ENCODE data around the gene GMFB. TPM values are rescaled to one million over a fixed set of nuclear protein-coding genes. Genes with fewer than 3 reads are reported as not detected.

Gene GMFB
- total RNA-seq, 2 experiments from 2014 or later, result 45.7 to 82.2 TPM

DNA sequence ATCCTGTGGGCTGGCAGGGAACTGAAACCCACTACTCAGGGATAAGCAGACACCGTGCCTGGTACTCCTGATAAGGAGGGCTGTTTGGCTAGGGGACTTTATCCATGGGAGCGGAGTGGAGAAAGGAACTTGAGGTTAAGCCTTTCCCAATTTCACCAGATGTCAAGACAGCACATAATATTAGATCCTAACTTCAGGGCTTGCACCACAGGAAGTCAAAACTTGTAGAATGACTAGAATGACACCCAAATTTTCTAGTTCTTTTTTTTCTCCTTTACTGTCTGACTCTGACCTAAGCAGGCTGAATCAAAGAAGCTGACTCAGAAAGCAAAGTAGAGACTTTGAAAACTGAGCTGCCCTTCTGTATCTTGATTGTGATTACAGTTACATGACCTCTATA is 13.8 kb upstream of the GMFB start:
- no peak overlapping the region for H3K4me2 ChIP-seq (ENCODE audit: low read length)
- no peaks in the 10 kb centered on the region for H3K79me2 ChIP-seq (ENCODE audit: insufficient read depth, low read depth, low read length)
- DNase-seq (ENCODE audit: low spot score), result no peak
- H4K20me1 ChIP-seq (ENCODE audit: insufficient read depth, low read length), result no peaks in the 10 kb centered on the region
- peaks cover 5% of the 10 kb centered on the region for H3K4me1 ChIP-seq (ENCODE audit: insufficient read depth, low read length, poor library complexity, severe bottlenecking)
- no peaks in the 10 kb centered on the region for H3K9me2 ChIP-seq (ENCODE audit: insufficient read depth, low read length)
- H3K4me3 ChIP-seq (ENCODE audit: low read depth, low read length, poor library complexity, severe bottlenecking), result no peak overlapping the region
- H3K36me3 ChIP-seq (ENCODE audit: insufficient read depth, low read length), result no peaks in the 10 kb centered on the region
- BruUV-seq (replicated peaks), result no TSS peak
- no peak overlapping the region for H3K27ac ChIP-seq (ENCODE audit: low read depth, low read length, poor library complexity, severe bottlenecking)
- no peak overlapping the region for H2AFZ ChIP-seq (ENCODE audit: low read length)
- intact Hi-C loops (cut with micrococcal nuclease; ENCODE audit: unreplicated experiment), result no loop called here
- ChIA-PET CTCF (ENCODE audit: unreplicated experiment) (no interaction called here), POLR2A (interaction anchor here (1.1 kb wide), 1 partner anchor 13 kb away, joined by 3 read pairs; no protein-coding TSS in a partner anchor)
- TF ChIP-seq, protein P1, sequence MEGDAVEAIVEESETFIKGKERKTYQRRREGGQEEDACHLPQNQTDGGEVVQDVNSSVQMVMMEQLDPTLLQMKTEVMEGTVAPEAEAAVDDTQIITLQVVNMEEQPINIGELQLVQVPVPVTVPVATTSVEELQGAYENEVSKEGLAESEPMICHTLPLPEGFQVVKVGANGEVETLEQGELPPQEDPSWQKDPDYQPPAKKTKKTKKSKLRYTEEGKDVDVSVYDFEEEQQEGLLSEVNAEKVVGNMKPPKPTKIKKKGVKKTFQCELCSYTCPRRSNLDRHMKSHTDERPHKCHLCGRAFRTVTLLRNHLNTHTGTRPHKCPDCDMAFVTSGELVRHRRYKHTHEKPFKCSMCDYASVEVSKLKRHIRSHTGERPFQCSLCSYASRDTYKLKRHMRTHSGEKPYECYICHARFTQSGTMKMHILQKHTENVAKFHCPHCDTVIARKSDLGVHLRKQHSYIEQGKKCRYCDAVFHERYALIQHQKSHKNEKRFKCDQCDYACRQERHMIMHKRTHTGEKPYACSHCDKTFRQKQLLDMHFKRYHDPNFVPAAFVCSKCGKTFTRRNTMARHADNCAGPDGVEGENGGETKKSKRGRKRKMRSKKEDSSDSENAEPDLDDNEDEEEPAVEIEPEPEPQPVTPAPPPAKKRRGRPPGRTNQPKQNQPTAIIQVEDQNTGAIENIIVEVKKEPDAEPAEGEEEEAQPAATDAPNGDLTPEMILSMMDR (conservative IDR thresholded peaks at IDR 0.05; ENCODE audit: low read length), result no peak
- no peak for TF ChIP-seq EZH2phosphoT487 (IDR thresholded peaks at IDR 0.05; ENCODE audit: borderline replicate concordance, low read depth, low read length)
- no peaks in the 10 kb centered on the region for H3K9me3 ChIP-seq (ENCODE audit: low read length)

DNA sequence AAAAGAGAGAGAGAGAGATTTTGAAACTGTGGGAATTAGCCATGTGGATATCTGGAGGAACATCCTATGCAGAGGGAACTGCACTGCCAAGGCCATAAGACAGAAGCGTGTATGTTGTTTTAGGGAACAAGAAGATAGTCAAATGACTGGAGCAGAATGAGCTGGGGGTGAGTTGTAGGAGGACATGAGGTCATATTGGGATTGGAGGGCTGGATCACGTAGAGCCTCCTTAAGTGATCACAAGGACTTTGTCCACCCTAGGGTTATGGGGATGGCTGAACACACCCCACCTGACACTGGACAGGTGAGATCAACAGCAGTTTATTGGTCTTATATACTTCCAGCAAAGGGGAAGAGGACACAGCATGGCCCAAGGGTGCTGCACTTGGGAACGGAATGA is 12.7 kb upstream of the GMFB start:
- Histone ChIP-seq H4K20me1 (ENCODE audit: insufficient read depth, low read length) (no peaks in the 10 kb centered on the region), H3K4me1 (ENCODE audit: insufficient read depth, low read length, poor library complexity, severe bottlenecking) (peaks cover 5% of the 10 kb centered on the region), H3K4me3 (ENCODE audit: low read depth, low read length, poor library complexity, severe bottlenecking) (no peak overlapping the region), H3K27ac (ENCODE audit: low read depth, low read length, poor library complexity, severe bottlenecking) (no peak overlapping the region), H2AFZ (ENCODE audit: low read length) (no peak overlapping the region), H3K36me3 (ENCODE audit: insufficient read depth, low read length) (no peaks in the 10 kb centered on the region), H3K4me2 (ENCODE audit: low read length) (no peak overlapping the region), H3K9me2 (ENCODE audit: insufficient read depth, low read length) (no peaks in the 10 kb centered on the region), H3K9me3 (ENCODE audit: low read length) (no peaks in the 10 kb centered on the region), H3K79me2 (ENCODE audit: insufficient read depth, low read depth, low read length) (no peaks in the 10 kb centered on the region)
- ChIA-PET CTCF (ENCODE audit: unreplicated experiment) (no interaction called here), POLR2A (interaction anchor here (0.6 to 0.8 kb wide), 2 partner anchors 8 to 9 kb away, joined by 3 to 4 read pairs; partner anchors contain the start of gene CGRRF1)
- intact Hi-C loops (cut with micrococcal nuclease; ENCODE audit: unreplicated experiment), result no loop called here
- BruUV-seq (replicated peaks), result no TSS peak
- DNase-seq (ENCODE audit: low spot score), result no peak
- TF ChIP-seq, protein P1 (conservative IDR thresholded peaks at IDR 0.05; ENCODE audit: low read length), result no peak
- TF ChIP-seq EZH2phosphoT487 (IDR thresholded peaks at IDR 0.05; ENCODE audit: borderline replicate concordance, low read depth, low read length), result no peak

DNA sequence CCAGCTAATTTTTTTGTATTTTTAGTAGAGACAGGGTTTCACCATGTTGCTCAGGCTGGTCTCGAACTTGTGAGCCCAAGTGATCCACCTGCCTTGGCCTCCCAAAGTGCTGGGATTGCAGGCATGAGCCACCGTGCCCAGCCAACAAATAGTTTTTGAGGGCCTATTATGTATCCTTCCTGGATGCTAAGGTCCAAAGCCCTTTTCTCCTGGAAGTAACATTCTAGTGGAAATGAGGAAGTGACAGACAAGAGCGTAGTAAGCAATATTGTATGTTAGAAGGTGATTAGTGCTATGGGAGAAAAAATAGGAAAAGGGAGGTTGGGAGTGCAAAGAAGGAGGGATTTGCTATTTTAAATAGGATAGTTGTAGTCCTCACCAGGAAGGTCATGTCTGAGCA is 12.0 kb upstream of the GMFB start:
- BruUV-seq (replicated peaks), result no TSS peak
- no peaks in the 10 kb centered on the region for H3K79me2 ChIP-seq (ENCODE audit: insufficient read depth, low read depth, low read length)
- H3K4me2 ChIP-seq (ENCODE audit: low read length), result no peak overlapping the region
- H2AFZ ChIP-seq (ENCODE audit: low read length), result no peak overlapping the region
- intact Hi-C loops (cut with micrococcal nuclease; ENCODE audit: unreplicated experiment), result no loop called here
- CTCF ChIA-PET (ENCODE audit: unreplicated experiment), result no interaction called here
- H3K36me3 ChIP-seq (ENCODE audit: insufficient read depth, low read length), result no peaks in the 10 kb centered on the region
- H3K4me3 ChIP-seq (ENCODE audit: low read depth, low read length, poor library complexity, severe bottlenecking), result no peak overlapping the region
- no peak overlapping the region for H3K27ac ChIP-seq (ENCODE audit: low read depth, low read length, poor library complexity, severe bottlenecking)
- POLR2A ChIA-PET, result interaction anchor here (0.6 kb wide), 2 partner anchors 11 to 1637 kb away, joined by 3 read pairs; no protein-coding TSS in a partner anchor
- H3K9me2 ChIP-seq (ENCODE audit: insufficient read depth, low read length), result no peaks in the 10 kb centered on the region
- TF ChIP-seq EZH2phosphoT487 (IDR thresholded peaks at IDR 0.05; ENCODE audit: borderline replicate concordance, low read depth, low read length), result no peak
- TF ChIP-seq, protein P1 (conservative IDR thresholded peaks at IDR 0.05; ENCODE audit: low read length), result no peak
- no peaks in the 10 kb centered on the region for H4K20me1 ChIP-seq (ENCODE audit: insufficient read depth, low read length)
- no peaks in the 10 kb centered on the region for H3K9me3 ChIP-seq (ENCODE audit: low read length)
- DNase-seq (ENCODE audit: low spot score), result no peak
- H3K4me1 ChIP-seq (ENCODE audit: insufficient read depth, low read length, poor library complexity, severe bottlenecking), result peaks cover 5% of the 10 kb centered on the region

Data from OCI-LY7 (cell line).